HG03045 (cell line): Measurements from ENCODE around the gene TMPRSS7.

Source experiments
- ATAC-seq: cut with Tn5 transposase; IDR thresholded peaks from one replicate; pipeline ENCODE4 v1.9.1; 2021; ENCODE audit warnings: mild to moderate bottlenecking, moderate library complexity; ENCODE audit not compliant: unreplicated experiment

TMPRSS7 gene

GRCh38 chr3:112093180-112093522, 58.6 kb downstream of the TMPRSS7 start:
- ATAC-seq: no peak

- no peak for ATAC-seq
Measured at GRCh38 chr3:112095731-112096130, 61.2 kb downstream of the TMPRSS7 start.

- ATAC-seq: no peak
Measured at GRCh38 chr3:112096176-112096575, 61.6 kb downstream of the TMPRSS7 start.

GRCh38 chr3:112097378-112097777, 62.8 kb downstream of the TMPRSS7 start:
- peak; percentile 62 for ATAC-seq

- ATAC-seq: no peak
Measured at GRCh38 chr3:112101916-112102315, 67.4 kb downstream of the TMPRSS7 start.

- ATAC-seq: no peak
Measured at GRCh38 chr3:112104774-112105173, 70.2 kb downstream of the TMPRSS7 start.

- no peak for ATAC-seq
Measured at GRCh38 chr3:112109322-112109721, 74.8 kb downstream of the TMPRSS7 start.

- ATAC-seq: peak; percentile 47
Measured at GRCh38 chr3:112111785-112112402, 77.4 kb downstream of the TMPRSS7 start.

GRCh38 chr3:112114576-112115160, 80.1 kb downstream of the TMPRSS7 start:
- peak; percentile 26 for ATAC-seq

GRCh38 chr3:112115161-112115739, 80.7 kb downstream of the TMPRSS7 start:
- ATAC-seq: peak; percentile 48

- ATAC-seq: no peak
Measured at GRCh38 chr3:112115806-112116383, 81.4 kb downstream of the TMPRSS7 start.

GRCh38 chr3:112116748-112117186, 82.2 kb downstream of the TMPRSS7 start:
- no peak for ATAC-seq

- ATAC-seq: no peak
Measured at GRCh38 chr3:112117415-112117814, 82.9 kb downstream of the TMPRSS7 start.

- peak; percentile 25 for ATAC-seq
Measured at GRCh38 chr3:112117841-112118571, 83.5 kb downstream of the TMPRSS7 start.

- ATAC-seq: no peak
Measured at GRCh38 chr3:112119962-112120836, 85.7 kb downstream of the TMPRSS7 start.

GRCh38 chr3:112121577-112122547, 87.3 kb downstream of the TMPRSS7 start:
- ATAC-seq: no peak

GRCh38 chr3:112122870-112123269, 88.3 kb downstream of the TMPRSS7 start:
- ATAC-seq: no peak

GRCh38 chr3:112123548-112123947, 89.0 kb downstream of the TMPRSS7 start:
- ATAC-seq: no peak

- no peak for ATAC-seq
Measured at GRCh38 chr3:112124907-112125607, 90.5 kb downstream of the TMPRSS7 start.
